Globus pallidus (tissue), 1 donor: ENCODE results near the gene GBX2.
A peak's percentile ranks its signal among the peaks of the same experiment; 100 is the strongest.

Source experiments
- DNase-seq: peaks from one replicate; pipeline ENCODE4 v3.0.0-alpha.2; 2015; ENCODE audit warnings: low spot score

GBX2 gene

DNA sequence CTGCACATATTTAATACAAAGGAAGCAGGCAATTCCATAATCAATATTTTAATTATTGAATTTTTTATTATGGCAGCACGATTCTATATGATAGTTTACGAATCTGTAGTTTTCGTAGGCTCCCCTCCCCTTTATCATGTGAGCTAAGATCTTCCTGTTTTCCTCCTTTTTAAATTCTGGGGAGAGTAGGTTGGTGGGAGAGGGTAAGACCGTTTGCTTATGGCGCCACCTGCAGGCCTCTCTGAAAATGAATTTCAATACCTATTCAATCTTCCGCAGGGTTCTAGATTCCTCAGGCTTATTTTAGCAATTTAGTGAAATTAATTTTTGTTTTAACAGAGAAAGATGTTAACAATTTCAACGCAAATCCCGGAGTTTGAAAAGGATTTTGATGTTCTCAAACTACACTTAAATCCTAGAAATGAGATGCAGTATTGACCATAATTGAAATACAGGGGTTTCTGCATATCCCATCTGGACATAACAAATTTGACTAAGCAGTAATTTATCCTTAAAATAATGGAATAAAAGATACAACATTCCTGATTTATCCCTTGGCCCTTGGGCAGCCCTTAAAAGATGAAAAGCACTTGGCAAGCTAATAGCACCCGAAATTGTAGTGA is 12.8 kb upstream of the GBX2 start:
- DNase-seq: peak; percentile 50

- no peak for DNase-seq
These were observed 12.1 kb upstream of the GBX2 start for GRCh38 chr2:236180076-236180816.

DNA sequence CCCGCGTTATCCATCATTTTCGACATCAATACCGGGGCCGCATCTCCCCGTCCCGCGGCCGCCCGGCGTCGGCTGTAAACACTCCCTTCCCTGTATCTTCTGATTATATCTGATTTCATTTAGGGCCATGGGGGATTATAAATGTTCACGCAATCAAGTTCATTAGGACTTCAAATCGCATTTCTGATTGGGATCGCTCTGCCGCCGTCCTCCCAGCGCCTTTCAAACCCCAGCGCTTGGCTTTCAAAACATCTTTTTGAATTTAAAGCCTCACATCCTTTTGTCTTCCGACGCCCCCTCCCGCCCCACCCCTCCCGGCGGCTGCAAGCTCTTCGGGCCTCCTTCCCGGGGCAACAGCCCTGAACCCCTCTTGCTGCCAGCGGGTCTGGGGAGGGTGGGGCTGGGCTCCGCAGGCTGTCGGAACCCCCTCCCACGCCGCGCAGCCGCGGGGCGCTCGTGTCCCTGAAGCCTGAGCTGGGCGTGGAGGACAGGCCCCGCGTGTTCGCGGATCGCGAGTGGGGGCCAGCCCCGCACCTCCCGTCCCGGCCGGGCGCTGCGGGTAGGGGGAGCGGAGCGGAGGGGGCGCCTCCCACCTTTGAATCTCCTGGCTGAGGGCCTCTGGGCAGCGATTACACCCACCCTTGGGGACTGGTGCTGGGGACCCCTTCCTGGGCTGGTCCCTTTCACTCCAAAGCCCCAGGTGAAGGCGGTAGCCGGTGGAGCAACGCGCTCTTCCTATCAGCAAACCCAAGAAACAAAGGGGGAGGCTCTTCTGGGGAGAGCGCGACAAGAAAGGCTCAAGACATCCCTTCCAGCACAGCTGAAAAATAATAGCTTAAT is 11.3 kb upstream of the GBX2 start:
- DNase-seq: no peak

- no peak for DNase-seq
These were observed 10.7 kb upstream of the GBX2 start for GRCh38 chr2:236178890-236179235.

- DNase-seq: no peak
These were observed 10.0 kb upstream of the GBX2 start for GRCh38 chr2:236177967-236178889.

GRCh38 chr2:236177604-236177966 is 9.4 kb upstream of the GBX2 start:
- no peak for DNase-seq

- no peak for DNase-seq
These were observed 8.8 kb upstream of the GBX2 start for GRCh38 chr2:236176951-236177350.

- DNase-seq: no peak
These were observed 8.2 kb upstream of the GBX2 start for GRCh38 chr2:236176417-236176816.

GRCh38 chr2:236175548-236176150 is 7.5 kb upstream of the GBX2 start:
- no peak for DNase-seq

DNA sequence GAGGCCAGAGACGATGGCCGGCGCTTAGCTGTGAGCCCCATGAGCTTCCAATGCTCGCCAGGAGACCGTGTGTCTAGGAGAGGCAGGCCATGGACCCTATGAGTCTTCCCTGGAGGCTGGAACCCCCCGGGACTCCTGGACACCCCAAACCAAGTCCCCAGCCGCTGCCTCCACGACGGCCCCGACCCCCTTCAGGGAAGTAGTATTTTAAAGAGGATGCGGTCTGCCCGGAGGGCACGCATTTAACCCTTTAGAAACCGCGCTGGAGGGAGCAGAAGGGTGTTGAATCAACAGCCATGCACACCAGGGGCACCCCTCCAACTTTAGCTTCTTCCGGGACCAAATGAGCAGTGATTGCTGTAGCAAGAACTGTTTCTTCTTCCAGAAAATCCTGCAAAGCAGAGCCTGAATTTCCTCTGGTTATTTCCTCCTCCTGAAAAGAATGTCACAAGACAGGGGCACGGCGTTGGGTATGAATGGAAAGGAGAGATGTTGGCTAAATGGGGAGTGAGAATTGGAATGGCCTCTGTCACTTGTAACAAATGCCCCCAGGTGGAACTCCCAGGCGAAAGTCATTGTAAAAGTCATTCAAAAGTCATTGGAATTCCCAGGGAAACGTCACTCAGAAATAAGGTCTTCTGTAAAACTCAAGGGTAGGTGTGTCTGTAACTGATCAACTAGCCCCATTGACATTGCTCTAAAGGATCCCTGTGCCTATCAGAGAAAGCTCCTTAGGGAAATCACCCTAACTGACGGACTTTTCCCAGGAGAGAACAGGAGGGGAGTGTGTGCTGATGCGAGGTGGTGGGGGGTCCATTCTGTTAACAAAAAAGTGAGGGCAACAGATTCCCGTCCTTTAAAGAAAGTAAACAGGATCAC is 5.8 kb upstream of the GBX2 start:
- DNase-seq: no peak

DNA sequence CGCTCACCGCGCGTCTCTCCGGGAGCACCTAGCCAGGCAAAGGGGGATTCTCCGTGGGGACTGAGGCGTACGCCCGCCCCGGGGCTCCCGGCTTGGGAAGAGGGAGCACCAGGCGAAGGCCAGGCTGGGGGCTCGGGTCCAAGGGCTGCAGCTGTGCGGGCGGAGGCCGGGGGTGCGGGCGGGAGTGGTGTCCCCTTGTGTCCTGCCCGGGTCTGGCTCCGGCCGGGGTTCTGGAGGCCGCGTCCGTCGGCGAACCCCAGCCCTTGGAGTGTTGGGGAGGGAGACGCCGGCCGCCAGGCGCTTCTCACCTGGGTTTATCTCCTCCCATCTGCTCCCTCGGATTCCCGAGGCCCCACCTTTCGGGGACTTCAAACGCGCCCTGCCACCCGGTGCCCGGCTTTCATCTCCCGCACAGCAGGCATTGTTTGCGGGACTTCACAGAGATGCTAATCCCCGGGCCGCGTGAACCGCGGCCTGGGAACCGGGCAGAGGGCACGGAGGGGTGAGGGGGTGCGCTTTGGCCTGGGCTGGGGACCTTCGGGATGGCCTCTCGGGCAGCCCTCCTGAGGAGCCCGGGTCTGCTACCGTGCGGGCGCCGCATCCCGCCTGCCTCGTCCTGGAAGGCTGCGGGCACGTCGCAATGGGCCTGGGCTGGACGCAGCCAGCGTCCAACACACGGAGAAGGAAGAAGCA is 5.0 kb upstream of the GBX2 start:
- no peak for DNase-seq

DNA sequence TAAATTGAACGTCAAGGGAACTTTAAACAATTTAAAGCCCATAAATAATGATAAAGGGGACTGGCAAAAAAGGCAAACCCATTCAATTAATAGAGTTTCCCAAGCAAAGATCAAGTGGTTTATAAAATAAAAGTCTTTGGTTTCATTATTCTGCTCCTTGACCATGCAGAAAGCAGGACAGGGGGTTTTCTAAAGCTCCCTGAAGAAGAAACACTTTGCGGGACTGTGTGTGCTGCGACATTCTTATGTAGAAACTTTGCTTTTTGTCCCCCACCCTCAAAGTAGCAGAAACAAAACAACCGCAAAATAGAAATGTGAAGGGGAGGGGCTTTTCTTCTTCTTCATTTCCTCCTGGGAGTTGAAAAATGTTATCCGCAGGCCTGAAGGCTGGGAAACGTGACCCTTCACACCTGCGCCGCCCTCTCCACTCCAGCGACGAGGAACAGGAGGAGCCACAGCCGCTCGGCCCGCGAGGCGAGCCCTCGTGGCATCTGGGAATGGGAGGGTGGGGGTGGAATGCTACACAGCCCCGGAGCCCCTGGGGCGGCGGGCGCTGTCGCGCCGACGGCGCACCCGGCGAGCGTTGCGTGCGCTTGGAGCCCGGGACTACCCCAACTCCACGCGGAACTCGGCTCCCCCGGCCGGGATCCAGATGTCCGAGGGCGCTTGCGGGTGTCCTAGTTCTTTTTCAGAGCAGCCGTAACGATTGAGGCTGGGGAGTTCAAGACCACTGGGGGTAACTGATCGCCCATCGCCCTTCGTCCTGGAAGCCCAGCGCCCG is 4.3 kb upstream of the GBX2 start:
- no peak for DNase-seq

DNA sequence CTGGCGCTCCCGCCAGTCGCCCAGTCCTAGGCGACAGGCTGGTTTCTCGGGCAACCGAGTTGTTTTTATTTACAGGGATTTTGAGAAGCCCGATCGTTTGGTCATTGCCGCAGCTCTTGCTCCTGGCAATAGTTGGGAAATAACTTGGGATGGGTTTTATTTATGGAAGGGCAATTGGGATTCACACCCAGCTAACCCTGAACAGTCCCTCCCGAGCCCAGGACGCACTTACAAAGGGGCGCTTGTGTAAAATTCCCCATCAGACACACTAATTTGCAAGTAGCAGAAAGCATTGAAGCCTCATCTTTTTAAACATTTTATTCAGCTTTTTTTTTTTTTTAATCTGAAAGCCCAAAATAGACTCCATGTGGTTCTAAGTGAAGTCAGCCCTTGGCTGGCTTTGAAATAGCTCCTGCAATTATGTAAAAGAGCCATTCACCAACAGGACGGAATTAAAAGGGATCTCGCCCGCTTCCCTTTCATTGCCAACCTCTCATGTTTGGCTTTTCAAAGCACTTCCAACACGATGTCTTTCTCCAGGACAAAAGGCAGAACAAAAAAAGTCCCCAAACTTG is 3.6 kb upstream of the GBX2 start:
- peak; percentile 50 for DNase-seq

- DNase-seq: no peak
These were observed 3.0 kb upstream of the GBX2 start for GRCh38 chr2:236171181-236171679.

DNA sequence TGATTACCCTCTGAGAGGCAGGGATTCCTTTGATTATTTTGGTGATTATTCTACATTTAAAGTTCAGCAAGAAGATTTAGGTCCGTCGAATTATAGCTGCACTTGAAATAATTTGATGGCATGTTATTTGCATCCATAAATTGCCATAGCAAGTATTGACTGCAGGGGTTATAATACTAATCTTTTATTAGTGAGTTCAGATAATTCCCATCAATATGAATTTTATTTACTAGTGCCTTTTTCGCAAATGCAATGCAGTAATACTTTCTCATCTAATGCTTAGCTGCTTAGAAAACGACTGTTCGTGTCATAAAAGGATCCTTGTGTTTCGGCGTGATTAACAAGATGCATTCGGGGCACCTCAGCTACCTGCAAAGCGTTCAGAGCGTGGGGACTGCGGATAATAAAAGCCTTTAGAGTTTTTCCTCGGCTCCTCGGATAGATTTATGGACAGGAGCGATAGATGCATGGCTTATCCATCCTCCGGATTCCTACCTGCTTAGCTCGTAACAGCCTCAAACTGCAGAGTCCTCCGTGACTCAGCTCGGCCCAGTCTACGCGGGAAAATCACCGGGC is 2.5 kb upstream of the GBX2 start:
- DNase-seq: no peak

- no peak for DNase-seq
These were observed 1.8 kb upstream of the GBX2 start for GRCh38 chr2:236169741-236170589.

- peak; percentile 49 for DNase-seq
These were observed 1.1 kb upstream of the GBX2 start for GRCh38 chr2:236169151-236169721.
